WERI-Rb-1 (cell line): ENCODE measurements around the gene COL16A1.

Experiments
- DNase-seq: peaks from one replicate; pipeline ENCODE4 v3.0.0-alpha.2; 2020
- H3K27ac ChIP-seq: fragments of 250-450 bp; sonication (Bioruptor Pico); 2 replicates; pipeline ENCODE4 v1.5.1; 2020; ENCODE audit warnings: mild to moderate bottlenecking, moderate library complexity
- H3K27me3 ChIP-seq: fragments of 250-450 bp; sonication (Bioruptor Pico); 2 replicates; pipeline ENCODE4 v1.5.1; 2021; ENCODE audit warnings: mild to moderate bottlenecking, low read depth, moderate library complexity; ENCODE audit not compliant: insufficient read depth, severe bottlenecking
- H3K36me3 ChIP-seq: fragments of 250-450 bp; sonication (Bioruptor Pico); 2 replicates; pipeline ENCODE4 v1.5.1; 2020; ENCODE audit warnings: mild to moderate bottlenecking, moderate library complexity
- H3K4me3 ChIP-seq: 2 replicates; pipeline ENCODE4 v1.5.1; 2011; ENCODE audit warnings: low read depth, mild to moderate bottlenecking, control low read depth, low read length
- H3K9me3 ChIP-seq: fragments of 250-450 bp; sonication (Bioruptor Pico); 2 replicates; pipeline ENCODE4 v1.5.1; 2021; ENCODE audit warnings: mild to moderate bottlenecking, moderate library complexity; ENCODE audit not compliant: severe bottlenecking
- CTCF ChIP-seq: IDR thresholded peaks from 2 replicates; pipeline ENCODE4 v1.5.1; 2011; ENCODE audit warnings: low read depth, mild to moderate bottlenecking, control low read depth, inconsistent platforms, low read length

The COL16A1 gene

GRCh38 chr1:31664528-31664927 is 39.3 kb downstream of the COL16A1 start:
- TF ChIP-seq CTCF: no peak
- Histone ChIP-seq H3K4me3 (no peak overlapping the region), H3K27me3 (no peaks in the 10 kb centered on the region), H3K9me3 (no peaks in the 10 kb centered on the region), H3K36me3 (0 out of 2 replicates have a peak, but pooled peaks cover 4% of the 10 kb centered on the region), H3K27ac (no peak overlapping the region; the same call in 1 of the 2 replicates)
- DNase-seq: no peak

GRCh38 chr1:31663622-31664452 is 40.0 kb downstream of the COL16A1 start:
- H3K9me3 ChIP-seq: no peaks in the 10 kb centered on the region
- peak overlapping the region; percentile 26; the same call in 1 of the 2 replicates for H3K27ac ChIP-seq
- no peaks in the 10 kb centered on the region for H3K27me3 ChIP-seq
- TF ChIP-seq CTCF: peak; percentile 91
- H3K36me3 ChIP-seq: 0 out of 2 replicates have a peak, but pooled peaks cover 4% of the 10 kb centered on the region
- H3K4me3 ChIP-seq: no peak overlapping the region
- DNase-seq: peak; percentile 48

- peaks cover 10% of the 10 kb centered on the region; the same call in 1 of the 2 replicates for H3K36me3 ChIP-seq
- H3K4me3 ChIP-seq: no peak overlapping the region
- no peaks in the 10 kb centered on the region for H3K27me3 ChIP-seq
- no peak for DNase-seq
- no peaks in the 10 kb centered on the region for H3K9me3 ChIP-seq
- no peak overlapping the region for H3K27ac ChIP-seq
- no peak for TF ChIP-seq CTCF
These were observed 41.4 kb downstream of the COL16A1 start for GRCh38 chr1:31662463-31662862.

GRCh38 chr1:31661856-31662255 is 42.0 kb downstream of the COL16A1 start:
- Histone ChIP-seq H3K36me3 (peaks cover 11% of the 10 kb centered on the region; the same call in 1 of the 2 replicates), H3K27me3 (no peaks in the 10 kb centered on the region), H3K4me3 (no peak overlapping the region), H3K9me3 (no peaks in the 10 kb centered on the region), H3K27ac (no peak overlapping the region)
- TF ChIP-seq CTCF: no peak
- no peak for DNase-seq

GRCh38 chr1:31660871-31661455 is 42.9 kb downstream of the COL16A1 start:
- no peak for TF ChIP-seq CTCF
- DNase-seq: no peak
- H3K27ac ChIP-seq: no peak overlapping the region

More at GRCh38 chr1:31660871-31661455, 42.9 kb downstream of the COL16A1 start:
- Histone ChIP-seq H3K4me3 (no peak overlapping the region), H3K27me3 (no peaks in the 10 kb centered on the region), H3K9me3 (no peaks in the 10 kb centered on the region), H3K36me3 (peaks cover 11% of the 10 kb centered on the region; the same call in 1 of the 2 replicates)
